Medulla oblongata (tissue), 1 donor: ENCODE results near the gene PRRG3.
A peak's percentile ranks its signal among the peaks of the same experiment; 100 is the strongest.

Experiments
- DNase-seq: peaks from one replicate; pipeline ENCODE4 v3.0.0-alpha.2; 2015; ENCODE audit errors: extremely low spot score

Gene PRRG3

DNA sequence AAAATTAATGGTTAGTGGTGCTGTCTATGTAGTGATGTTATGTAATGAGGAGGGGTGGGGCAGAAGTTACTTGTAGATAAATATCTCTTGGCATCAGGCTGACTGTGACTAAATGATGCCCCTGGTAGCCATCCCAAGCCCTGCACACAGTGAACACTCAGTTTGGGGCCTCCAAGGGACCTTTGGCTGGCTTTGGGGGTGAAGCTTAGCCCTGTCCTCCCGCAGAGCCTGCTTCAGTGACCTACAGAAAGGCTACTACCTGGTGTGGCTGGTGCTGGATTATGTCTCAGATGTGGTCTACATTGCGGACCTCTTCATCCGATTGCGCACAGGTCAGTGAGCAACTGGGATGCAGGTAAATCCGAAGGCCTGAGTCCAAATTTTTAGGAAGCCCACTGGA is 47.1 kb downstream of the PRRG3 start:
- no peak for DNase-seq

DNA sequence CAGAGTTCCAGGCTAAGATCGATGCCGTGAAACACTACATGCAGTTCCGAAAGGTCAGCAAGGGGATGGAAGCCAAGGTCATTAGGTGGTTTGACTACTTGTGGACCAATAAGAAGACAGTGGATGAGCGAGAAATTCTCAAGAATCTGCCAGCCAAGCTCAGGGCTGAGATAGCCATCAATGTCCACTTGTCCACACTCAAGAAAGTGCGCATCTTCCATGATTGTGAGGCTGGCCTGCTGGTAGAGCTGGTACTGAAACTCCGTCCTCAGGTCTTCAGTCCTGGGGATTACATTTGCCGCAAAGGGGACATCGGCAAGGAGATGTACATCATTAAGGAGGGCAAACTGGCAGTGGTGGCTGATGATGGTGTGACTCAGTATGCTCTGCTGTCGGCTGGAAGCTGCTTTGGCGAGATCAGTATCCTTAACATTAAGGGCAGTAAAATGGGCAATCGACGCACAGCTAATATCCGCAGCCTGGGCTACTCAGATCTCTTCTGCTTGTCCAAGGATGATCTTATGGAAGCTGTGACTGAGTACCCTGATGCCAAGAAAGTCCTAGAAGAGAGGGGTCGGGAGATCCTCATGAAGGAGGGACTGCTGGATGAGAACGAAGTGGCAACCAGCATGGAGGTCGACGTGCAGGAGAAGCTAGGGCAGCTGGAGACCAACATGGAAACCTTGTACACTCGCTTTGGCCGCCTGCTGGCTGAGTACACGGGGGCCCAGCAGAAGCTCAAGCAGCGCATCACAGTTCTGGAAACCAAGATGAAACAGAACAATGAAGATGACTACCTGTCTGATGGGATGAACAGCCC is 48.6 kb downstream of the PRRG3 start:
- DNase-seq, result no peak

DNA sequence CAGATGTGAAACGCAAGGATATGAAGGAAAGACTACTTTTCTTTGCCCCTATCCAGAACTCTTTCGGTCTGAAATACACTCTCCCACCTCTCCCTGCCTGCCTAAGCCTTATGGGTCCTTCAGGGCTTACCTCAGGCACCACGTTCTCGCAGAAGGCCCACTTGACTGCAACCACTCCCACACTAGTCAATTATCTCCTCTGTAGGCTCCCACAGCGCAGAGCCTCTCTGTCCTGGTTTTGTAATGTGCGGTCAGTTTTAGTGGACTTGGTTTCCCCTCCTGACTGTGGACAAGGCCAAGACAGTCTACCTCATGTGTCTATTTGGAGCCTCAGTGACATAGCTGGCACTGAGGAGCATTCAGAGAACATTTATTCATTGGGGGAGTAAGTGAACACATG is 50.4 kb downstream of the PRRG3 start:
- no peak for DNase-seq

DNA sequence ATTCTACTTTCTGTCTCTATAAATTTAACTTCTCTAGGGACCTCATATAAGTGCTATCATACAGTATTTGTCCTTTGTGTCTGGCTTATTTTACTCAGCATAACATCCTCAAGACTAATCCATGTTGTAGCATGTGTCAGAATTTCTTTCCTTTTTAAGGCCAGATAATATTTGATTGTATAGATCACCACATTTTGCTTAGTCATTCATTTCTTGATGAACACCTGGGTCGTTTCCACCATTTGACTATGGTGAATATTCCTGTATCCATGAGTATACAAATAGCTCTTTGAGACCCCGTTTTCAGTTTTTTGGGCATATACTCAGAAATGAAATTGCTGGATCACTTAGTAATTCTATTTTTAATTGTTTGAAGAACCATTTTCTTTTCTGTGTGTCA is 51.2 kb downstream of the PRRG3 start:
- DNase-seq, result no peak

DNA sequence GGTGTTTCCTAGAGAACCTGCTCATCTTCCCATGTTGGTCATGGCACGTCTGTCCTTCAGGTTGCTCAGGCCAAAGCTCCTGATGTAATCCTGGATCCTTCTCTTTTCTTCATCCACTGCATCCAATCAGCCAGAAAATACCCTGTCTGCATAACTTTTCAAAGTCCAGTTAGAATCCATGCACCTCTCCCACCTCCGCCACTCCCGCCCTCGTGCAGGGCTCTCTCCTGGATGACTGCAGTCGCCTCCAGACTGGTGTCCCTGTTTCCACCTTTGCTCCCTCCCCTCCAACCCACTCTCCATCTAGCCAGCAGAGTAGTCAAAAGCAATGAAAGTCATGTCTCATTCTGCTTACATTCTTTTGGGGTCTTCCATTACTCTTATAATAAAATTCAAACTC is 55.3 kb downstream of the PRRG3 start:
- no peak for DNase-seq

DNA sequence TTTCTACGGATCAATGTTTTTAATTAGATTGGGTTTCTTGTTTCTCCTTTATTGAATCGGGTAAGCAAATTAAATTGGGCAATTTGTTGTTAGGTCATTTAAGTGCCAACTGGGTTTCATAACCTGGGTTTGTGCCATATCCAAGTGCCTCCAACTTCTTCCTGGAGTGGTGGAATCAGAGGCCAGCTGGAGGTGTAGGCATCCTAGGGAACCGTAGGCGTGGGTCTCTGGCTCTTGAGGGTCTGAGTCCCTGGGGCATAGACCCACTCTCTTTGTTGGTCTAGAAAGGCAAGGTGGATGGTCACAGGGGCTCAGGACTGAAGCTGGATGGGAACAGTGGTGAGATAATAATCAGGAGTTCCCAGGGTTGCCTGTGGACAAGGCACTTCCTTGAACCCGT is 57.6 kb downstream of the PRRG3 start:
- DNase-seq, result no peak

DNA sequence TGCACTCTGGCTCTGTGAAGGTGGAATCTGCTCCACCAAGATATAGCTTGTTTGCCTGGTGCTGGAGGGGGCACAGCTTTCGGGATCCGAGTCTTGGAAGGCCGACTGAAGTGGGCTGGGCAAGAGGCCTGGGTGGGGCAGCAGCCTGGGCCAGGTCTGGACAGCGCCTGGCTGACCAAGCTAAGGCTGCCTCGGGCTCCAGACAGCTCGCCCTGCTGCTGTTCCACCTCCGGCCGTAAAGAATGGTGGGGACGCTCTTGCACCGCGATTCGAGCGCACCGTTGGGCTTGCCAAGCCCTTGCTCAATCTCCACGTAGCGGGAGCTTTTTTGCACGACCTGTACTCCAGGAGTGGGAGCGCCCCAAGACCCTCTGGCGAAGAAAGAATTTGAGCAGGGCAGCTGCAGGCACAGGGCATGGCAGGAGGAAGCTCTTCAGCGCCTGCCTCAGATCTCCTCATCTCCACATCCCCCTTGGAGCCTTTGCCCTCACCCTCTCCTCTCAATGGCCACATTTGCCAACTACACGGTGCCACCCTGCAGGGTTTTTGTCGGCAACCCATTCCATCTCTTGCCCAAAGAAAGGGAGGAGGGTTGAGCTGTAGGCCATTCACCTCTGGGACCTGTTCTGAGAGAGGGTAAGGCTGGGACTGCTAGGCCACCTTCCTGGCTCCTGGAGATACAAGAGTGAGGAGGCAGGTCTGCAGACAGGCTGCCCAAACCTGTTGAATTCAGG is 58.2 kb downstream of the PRRG3 start:
- DNase-seq, result peak; percentile 44

DNA sequence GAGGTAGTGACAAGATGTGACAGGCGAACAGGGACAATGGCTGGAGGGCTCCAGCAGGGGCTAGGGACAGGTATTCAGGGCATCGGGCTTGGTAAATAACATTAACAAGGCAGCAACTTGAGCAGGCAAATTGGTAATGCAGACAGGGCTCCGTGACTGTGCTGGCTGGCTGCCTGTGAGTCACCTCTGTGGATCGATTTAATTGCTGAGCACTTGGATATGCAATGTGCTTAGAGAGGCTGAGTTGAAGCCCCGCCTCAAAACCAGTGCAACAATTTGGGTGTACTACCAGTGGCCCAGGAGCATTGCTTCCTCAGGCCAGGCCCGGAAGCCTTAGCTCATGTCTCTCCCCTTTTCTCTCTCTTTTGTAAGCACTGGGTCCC is 58.8 kb downstream of the PRRG3 start:
- no peak for DNase-seq

DNA sequence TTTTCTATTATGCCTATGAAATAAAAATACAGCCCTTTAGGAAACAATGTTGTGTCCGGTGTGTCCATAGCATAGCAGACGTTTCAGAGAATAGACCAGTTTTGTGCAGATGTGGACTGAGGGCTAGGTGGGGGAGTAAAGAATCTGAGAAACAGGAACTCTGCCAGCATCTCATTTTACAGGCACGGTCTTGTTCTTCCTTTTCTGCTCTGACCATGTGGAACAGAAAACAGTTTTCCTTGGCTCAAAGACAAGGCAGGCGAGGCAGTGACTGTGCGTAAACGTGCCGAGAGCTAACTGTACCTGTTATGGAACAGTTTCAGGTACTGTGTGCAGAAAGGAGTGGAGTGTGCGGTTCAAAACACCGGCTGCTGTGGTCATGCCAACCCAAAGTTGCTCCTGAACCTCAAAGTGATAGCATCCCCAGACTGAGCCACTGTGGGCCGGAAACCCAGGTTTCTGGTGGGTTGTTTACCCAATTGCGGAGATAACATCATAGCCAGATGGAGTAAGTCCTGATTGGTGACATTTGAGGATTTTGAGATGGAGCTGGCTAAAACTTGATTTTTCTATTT is 59.5 kb downstream of the PRRG3 start:
- DNase-seq, result no peak
